DND-41 (cell line): ENCODE results near the gene SNAPIN.

Experiments used
- CTCF ChIP-seq: IDR thresholded peaks from 2 replicates; pipeline ENCODE4 v1.5.1; 2012; ENCODE audit warnings: borderline replicate concordance, low read length, moderate library complexity, mild to moderate bottlenecking; ENCODE audit not compliant: poor library complexity, severe bottlenecking; ENCODE audit errors: extremely low read depth
- EZH2 ChIP-seq: IDR thresholded peaks from 3 replicates; pipeline ENCODE4 v1.6.1; 2012; ENCODE audit warnings: borderline replicate concordance, low read depth, mild to moderate bottlenecking, moderate library complexity, low read length, inconsistent platforms; ENCODE audit not compliant: severe bottlenecking

- TF ChIP-seq CTCF (no peak), EZH2 (no peak)
These were observed 9.2 kb upstream of the SNAPIN start for GRCh38 chr1:153649137-153649862.
